Kidney (tissue), 14 donors: Measurements from ENCODE around the gene PFKFB2. TPM values are rescaled to one million over a fixed set of nuclear protein-coding genes. Genes with fewer than 3 reads are reported as not detected.

ENCODE experiments used
- DNase-seq, 5 donors: peaks; one replicate each; pipeline ENCODE4 v3.0.0-alpha.2; 2013 to 2020
- FAIRE-seq: peaks from 2 replicates; lab custom pipeline; 2012; peaks lifted over from hg19 to GRCh38; lab: Jason Lieb, UNC
- H3K27ac ChIP-seq, 2 donors: one replicate each; pipeline ENCODE4 v1.7.0; 2013; ENCODE audit warnings: low read depth in 2 of 2, low read length in 2 of 2, inconsistent platforms in 1 of 2
- H3K27me3 ChIP-seq: one replicate; pipeline ENCODE4 v1.7.1; 2013; ENCODE audit warnings: low read length, inconsistent platforms; ENCODE audit not compliant: control insufficient read depth, insufficient read depth
- H3K36me3 ChIP-seq, 3 donors: one replicate each; pipeline versions ENCODE4 v1.7.0 to v1.7.1; 2013; ENCODE audit warnings: low read length in 3 of 3, control low read depth in 1 of 3, inconsistent platforms in 1 of 3; ENCODE audit not compliant: insufficient read depth in 3 of 3, control insufficient read depth in 2 of 3
- H3K4me1 ChIP-seq, 3 donors: one replicate each; pipeline versions ENCODE4 v1.7.0 to v1.7.1; 2013; ENCODE audit warnings: low read length in 3 of 3, inconsistent platforms in 1 of 3, low read depth in 1 of 3; ENCODE audit not compliant: control insufficient read depth in 2 of 3, insufficient read depth in 2 of 3
- H3K4me3 ChIP-seq, 3 donors: one replicate each; pipeline versions ENCODE4 v1.7.0 to v1.8.1; 2013; ENCODE audit warnings: low read length in 3 of 3, control low read depth in 1 of 3, inconsistent platforms in 1 of 3
- H3K9ac ChIP-seq, 3 donors: one replicate each; pipeline versions ENCODE4 v1.7.0 to v1.7.1; 2013; ENCODE audit warnings: low read length in 3 of 3, control low read depth in 1 of 3, inconsistent platforms in 1 of 3
- H3K9me3 ChIP-seq, 3 donors: one replicate each; pipeline versions ENCODE4 v1.7.0 to v1.7.1; 2013; ENCODE audit warnings: low read length in 3 of 3, control low read depth in 1 of 3, inconsistent platforms in 1 of 3; ENCODE audit not compliant: control insufficient read depth in 2 of 3, insufficient read depth in 1 of 3
- CTCF ChIP-seq: IDR thresholded peaks from 3 replicates; pipeline ENCODE4 v1.5.1; 2012; ENCODE audit warnings: mild to moderate bottlenecking, moderate library complexity, borderline replicate concordance; ENCODE audit not compliant: insufficient read depth; ENCODE audit errors: extremely low read depth
- intact Hi-C: fragments of 100-400 bp; cut with DNase I; formaldehyde crosslinking; loops from one replicate; pipeline ENCODE4 v1.11.1; 2022
- polyA plus RNA-seq: library from polyadenylated mRNA; stranded (reverse); fragments of 350-450 nt; fragmentation: Illumina TruSeq; extraction: RNeasy Lipid Tissue Mini Kit (QIAGEN cat#74804); gene quantifications from one replicate; pipeline ENCODE4 v1.2.3, GENCODE V29; 2014; ENCODE audit warnings: low read depth, low replicate concordance; ENCODE audit not compliant: insufficient read depth
- total RNA-seq: library from RNA; stranded (reverse); fragmentation: NEBNext Ultra II Directional; extraction: Animal tissue kit (Norgen Biotek cat#: 25700); gene quantifications from one replicate; pipeline ENCODE4 v1.2.1, GENCODE V29; 2021
- donor health status: control.
- donor health status: control.
- donor health status: control.
- donor health status: control.
- donor health status: control.
- donor health status: DM: yes; HTN: yes; CAD: no.
- donor health status: Normal renal cell carcinoma (clear cell type).

Gene PFKFB2
- total and polyA plus RNA-seq, 2 donors from 2014 or later, result 20.6 to 21.7 TPM

- Histone ChIP-seq H3K27me3 (no peaks in the 10 kb centered on the region), H3K4me3 (no peak overlapping the region), H3K27ac (no peak overlapping the region), H3K36me3 (peaks cover 0 to 5% (median 0%) of the 10 kb centered on the region in 3 donors), H3K9me3 (no peaks in the 10 kb centered on the region), H3K4me1 (peaks cover 14 to 41% (median 27%) of the 10 kb centered on the region in 3 donors), H3K9ac (no peak overlapping the region)
- intact Hi-C loops, result no loop called here
- no peak for TF ChIP-seq CTCF
- no peak for FAIRE-seq
- DNase-seq, result no peak
Observed at GRCh38 chr1:207021876-207022596, 31.0 kb upstream of the PFKFB2 start.

- Histone ChIP-seq H3K9me3 (no peaks in the 10 kb centered on the region), H3K27ac (peak overlapping the region in 1 of 2 donors; percentile 13), H3K9ac (no peak overlapping the region), H3K4me1 (peaks cover 15 to 48% (median 34%) of the 10 kb centered on the region in 3 donors), H3K27me3 (no peaks in the 10 kb centered on the region), H3K36me3 (peaks cover 0 to 5% (median 0%) of the 10 kb centered on the region in 3 donors), H3K4me3 (no peak overlapping the region)
- intact Hi-C loops, result no loop called here
- no peak for FAIRE-seq
- no peak for TF ChIP-seq CTCF
- DNase-seq, result no peak
Observed at GRCh38 chr1:207022996-207023679, 29.9 kb upstream of the PFKFB2 start.

- Histone ChIP-seq H3K27ac (peak overlapping the region; percentile 70 to 73), H3K9me3 (no peaks in the 10 kb centered on the region), H3K4me3 (no peak overlapping the region), H3K4me1 (peaks cover 15 to 55% (median 34%) of the 10 kb centered on the region in 3 donors), H3K9ac (peak overlapping the region in 1 of 3 donors; percentile 41), H3K36me3 (peaks cover 0 to 5% (median 0%) of the 10 kb centered on the region in 3 donors), H3K27me3 (no peaks in the 10 kb centered on the region)
- FAIRE-seq (no peak), DNase-seq (no peak)
- intact Hi-C loops, result no loop called here
- TF ChIP-seq CTCF, result no peak
Observed at GRCh38 chr1:207024202-207025145, 28.6 kb upstream of the PFKFB2 start.
